Adrenal gland (tissue), 5 donors: Measurements from ENCODE around the gene DUS1L.

ENCODE experiments used
- POLR2A ChIP-seq, 2 donors: fragments of 450-650 bp; IDR thresholded peaks; one replicate each; pipeline ENCODE4 v1.6.1; 2017; ENCODE audit warnings: antibody characterized with exemption in 2 of 2, mild to moderate bottlenecking in 2 of 2, moderate library complexity in 1 of 2
- TF ChIP-seq, protein P1 (sequence below), 6 experiments: fragments of 450-650 bp in 4 of 6; fragments of 200-600 bp in 2 of 6; sonication (generic) in 1 of 6; IDR thresholded peaks; 1 replicate in 5 of 6; 2 replicates in 1 of 6; pipeline versions ENCODE4 v1.5.1 to v1.8.0; 2016 to 2021; ENCODE audit warnings: antibody characterized with exemption in 6 of 6, mild to moderate bottlenecking in 2 of 6, moderate library complexity in 1 of 6
- donor health status: DM: no; HTN: no; CAD: no.

DNA sequence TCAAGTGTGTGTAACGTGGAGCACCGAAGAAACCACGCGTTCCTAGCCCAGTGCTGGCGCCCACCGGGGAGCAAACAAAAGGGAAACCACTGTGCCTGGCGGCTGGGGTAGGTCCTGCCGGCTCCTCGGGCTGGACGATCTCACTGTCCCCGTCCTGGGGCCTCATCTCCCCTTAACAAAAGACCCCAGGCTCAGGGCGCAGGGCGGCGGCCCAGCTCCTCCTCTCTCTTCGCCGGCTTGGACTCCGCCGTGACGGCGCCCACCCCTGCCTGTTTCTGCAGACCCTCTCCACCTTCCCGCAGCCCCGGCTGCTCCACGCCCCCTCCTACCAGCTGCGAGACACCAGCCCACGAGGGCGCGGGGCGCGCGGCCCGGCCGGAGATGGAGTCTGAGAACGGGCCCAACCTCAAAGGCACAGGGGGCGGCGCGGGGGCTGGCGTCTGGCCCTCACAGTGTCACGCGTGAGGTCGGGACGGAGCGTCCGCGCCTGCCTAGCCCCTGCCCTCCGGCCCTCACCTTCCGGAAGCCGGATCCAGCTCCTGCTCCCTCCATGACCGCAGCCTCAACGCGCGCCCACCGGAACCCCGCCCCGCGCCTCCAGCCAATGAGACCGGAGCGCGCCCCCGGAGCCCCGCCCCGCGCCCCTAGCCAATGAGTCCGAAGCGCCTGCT lies 43.2 kb downstream of the DUS1L start, which contains the start of gene CENPX:
- TF ChIP-seq POLR2A (IDR thresholded peaks at IDR 0.05): peak; percentile 36 to 62
- TF ChIP-seq, protein P1, sequence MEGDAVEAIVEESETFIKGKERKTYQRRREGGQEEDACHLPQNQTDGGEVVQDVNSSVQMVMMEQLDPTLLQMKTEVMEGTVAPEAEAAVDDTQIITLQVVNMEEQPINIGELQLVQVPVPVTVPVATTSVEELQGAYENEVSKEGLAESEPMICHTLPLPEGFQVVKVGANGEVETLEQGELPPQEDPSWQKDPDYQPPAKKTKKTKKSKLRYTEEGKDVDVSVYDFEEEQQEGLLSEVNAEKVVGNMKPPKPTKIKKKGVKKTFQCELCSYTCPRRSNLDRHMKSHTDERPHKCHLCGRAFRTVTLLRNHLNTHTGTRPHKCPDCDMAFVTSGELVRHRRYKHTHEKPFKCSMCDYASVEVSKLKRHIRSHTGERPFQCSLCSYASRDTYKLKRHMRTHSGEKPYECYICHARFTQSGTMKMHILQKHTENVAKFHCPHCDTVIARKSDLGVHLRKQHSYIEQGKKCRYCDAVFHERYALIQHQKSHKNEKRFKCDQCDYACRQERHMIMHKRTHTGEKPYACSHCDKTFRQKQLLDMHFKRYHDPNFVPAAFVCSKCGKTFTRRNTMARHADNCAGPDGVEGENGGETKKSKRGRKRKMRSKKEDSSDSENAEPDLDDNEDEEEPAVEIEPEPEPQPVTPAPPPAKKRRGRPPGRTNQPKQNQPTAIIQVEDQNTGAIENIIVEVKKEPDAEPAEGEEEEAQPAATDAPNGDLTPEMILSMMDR (IDR thresholded peaks at IDR 0.05): no peak
